H1 (cell line): ENCODE results near the gene ARMH4. TPM values are rescaled to one million over a fixed set of nuclear protein-coding genes. Genes with fewer than 3 reads are reported as not detected.

Experiments used
- CTCF ChIA-PET: fragments of 300-600 bp; sonication (Branson Sonifier 250); formaldehyde crosslinking; loops from one replicate; lab custom pipeline; 2021; ENCODE audit not compliant: partially characterized antibody; lab: Charles Lee
- POLR2A ChIA-PET: fragments of 300-600 bp; sonication (Branson Sonifier 250); formaldehyde crosslinking; loops from one replicate; lab custom pipeline; 2021; ENCODE audit warnings: inconsistent platforms; ENCODE audit not compliant: partially characterized antibody; lab: Charles Lee
- DNase-seq, 2 experiments: peaks; one replicate each; pipeline versions ENCODE4 v3.0.0 to v3.0.0-alpha.2; 2010 to 2022; ENCODE audit warnings: low spot score in 2 of 2, low read depth in 1 of 2, mixed read lengths in 1 of 2
- FAIRE-seq: peaks from 2 replicates; lab custom pipeline; 2011; peaks lifted over from hg19 to GRCh38; lab: Jason Lieb, UNC
- H2AFZ ChIP-seq: 2 replicates; pipeline ENCODE4 v1.8.1; 2012; ENCODE audit warnings: low read length, inconsistent platforms
- H2AK5ac ChIP-seq: 2 replicates; pipeline ENCODE4 v1.6.1; 2013; ENCODE audit warnings: low read depth, low read length
- H2BK120ac ChIP-seq: replicated peaks from 2 replicates; pipeline ENCODE3; 2013; ENCODE audit warnings: low read depth, low read length, inconsistent platforms
- H2BK12ac ChIP-seq: 2 replicates; pipeline ENCODE4 v1.6.1; 2013; ENCODE audit warnings: low read depth, low read length
- H2BK15ac ChIP-seq: 2 replicates; pipeline ENCODE4 v1.6.1; 2013; ENCODE audit warnings: low read length
- H2BK20ac ChIP-seq: 2 replicates; pipeline ENCODE4 v1.6.1; 2013; ENCODE audit warnings: low read length
- H2BK5ac ChIP-seq: 2 replicates; pipeline ENCODE4 v1.6.1; 2013; ENCODE audit warnings: low read depth, low read length
- H3K14ac ChIP-seq: 2 replicates; pipeline ENCODE4 v1.6.1; 2013; ENCODE audit warnings: inconsistent platforms; ENCODE audit not compliant: insufficient read length
- H3K18ac ChIP-seq: 2 replicates; pipeline ENCODE4 v1.6.1; 2013; ENCODE audit warnings: low read length; ENCODE audit errors: extremely low read depth
- H3K23ac ChIP-seq: 2 replicates; pipeline ENCODE4 v1.6.1; 2013; ENCODE audit warnings: inconsistent platforms; ENCODE audit not compliant: insufficient read length
- H3K23me2 ChIP-seq: 2 replicates; pipeline ENCODE4 v1.6.1; 2013; ENCODE audit warnings: low read depth, low read length
- H3K27ac ChIP-seq: 2 replicates; pipeline ENCODE4 v1.6.1; 2011; ENCODE audit warnings: low read depth, low read length, inconsistent platforms
- H3K27me3 ChIP-seq, 4 experiments: replicated peaks in 1 of 4; 1 replicate in 1 of 4; 2 replicates in 3 of 4; pipeline versions ENCODE4 v1.6.1 to v1.8.1; 2011 to 2013; ENCODE audit warnings: low read length in 3 of 4, mild to moderate bottlenecking in 3 of 4, inconsistent platforms in 2 of 4, mixed read lengths in 2 of 4, moderate library complexity in 1 of 4; ENCODE audit not compliant: control insufficient read depth in 3 of 4, insufficient read depth in 3 of 4; ENCODE audit errors: extremely low read depth in 1 of 4
- H3K36me3 ChIP-seq, 4 experiments: 2 replicates each; pipeline versions ENCODE4 v1.6.1 to v1.8.1; 2011 to 2013; ENCODE audit warnings: mild to moderate bottlenecking in 4 of 4, low read length in 3 of 4, moderate library complexity in 2 of 4, control low read depth in 1 of 4, inconsistent platforms in 1 of 4; ENCODE audit not compliant: insufficient read depth in 4 of 4, control insufficient read depth in 2 of 4
- H3K4ac ChIP-seq: replicated peaks from 2 replicates; pipeline ENCODE3; 2013; ENCODE audit warnings: low read length, low read depth, mixed read lengths, inconsistent platforms; ENCODE audit not compliant: insufficient read length
- H3K4me1 ChIP-seq, 4 experiments: replicated peaks in 1 of 4; 1 replicate in 1 of 4; 2 replicates in 3 of 4; pipeline versions ENCODE4 v1.6.1 to v1.8.1; 2011 to 2013; ENCODE audit warnings: low read length in 3 of 4, inconsistent platforms in 2 of 4, mixed read lengths in 1 of 4; ENCODE audit not compliant: insufficient read depth in 4 of 4, control insufficient read depth in 3 of 4
- H3K4me2 ChIP-seq, 2 experiments: 2 replicates each; pipeline versions ENCODE4 v1.6.1 to v1.8.1; 2011 to 2013; ENCODE audit warnings: low read depth in 2 of 2, low read length in 2 of 2, control low read depth in 1 of 2, inconsistent platforms in 1 of 2, mild to moderate bottlenecking in 1 of 2; ENCODE audit not compliant: insufficient read depth in 1 of 2
- H3K4me3 ChIP-seq, 4 experiments: fragments of 200-600, 300-600 bp in 1 of 4; sonication (generic), shearing (Covaris generic), sonication (Bioruptor Twin) in 1 of 4; 2 replicates each; pipeline versions ENCODE4 v1.5.1 to v1.8.1; 2011 to 2016; ENCODE audit warnings: low read length in 4 of 4, low read depth in 3 of 4, control low read depth in 2 of 4, inconsistent platforms in 2 of 4, mild to moderate bottlenecking in 2 of 4, mixed read lengths in 1 of 4, moderate library complexity in 1 of 4; ENCODE audit not compliant: insufficient read depth in 2 of 4; ENCODE audit errors: extremely low read depth in 1 of 4
- H3K56ac ChIP-seq: replicated peaks from 2 replicates; pipeline ENCODE3; 2013; ENCODE audit warnings: low read depth, mild to moderate bottlenecking, mixed read lengths, low read length, inconsistent platforms; ENCODE audit not compliant: insufficient read length
- H3K79me1 ChIP-seq: 2 replicates; pipeline ENCODE4 v1.6.1; 2013; ENCODE audit warnings: low read depth, low read length, control low read depth
- H3K79me2 ChIP-seq, 2 experiments: 2 replicates each; pipeline versions ENCODE4 v1.6.1 to v1.8.1; 2012 to 2013; ENCODE audit warnings: low read length in 2 of 2, mild to moderate bottlenecking in 2 of 2, inconsistent platforms in 1 of 2; ENCODE audit not compliant: insufficient read depth in 2 of 2, control insufficient read depth in 1 of 2
- H3K9ac ChIP-seq, 4 experiments: replicated peaks in 1 of 4; 1 replicate in 1 of 4; 2 replicates in 3 of 4; pipeline versions ENCODE4 v1.6.1 to v1.8.1; 2011 to 2013; ENCODE audit warnings: low read depth in 3 of 4, low read length in 3 of 4, control low read depth in 2 of 4, mild to moderate bottlenecking in 2 of 4, moderate library complexity in 2 of 4, inconsistent platforms in 1 of 4; ENCODE audit errors: extremely low read depth in 1 of 4
- H3K9me3 ChIP-seq, 2 experiments: 2 replicates each; pipeline versions ENCODE4 v1.6.1 to v1.8.1; 2012 to 2013; ENCODE audit warnings: mild to moderate bottlenecking in 2 of 2, moderate library complexity in 2 of 2, control low read depth in 1 of 2, inconsistent platforms in 1 of 2, low read depth in 1 of 2, low read length in 1 of 2, mixed read lengths in 1 of 2; ENCODE audit not compliant: insufficient read depth in 2 of 2
- H4K20me1 ChIP-seq, 2 experiments: replicated peaks in 1 of 2; 2 replicates each; pipeline versions ENCODE3 to v1.8.1; 2011 to 2013; ENCODE audit warnings: inconsistent platforms in 2 of 2, low read length in 2 of 2, mild to moderate bottlenecking in 1 of 2; ENCODE audit not compliant: insufficient read depth in 2 of 2, control insufficient read depth in 1 of 2
- H4K5ac ChIP-seq: 2 replicates; pipeline ENCODE4 v1.6.1; 2013; ENCODE audit warnings: low read length, low read depth, mixed read lengths, inconsistent platforms; ENCODE audit not compliant: insufficient read length
- H4K8ac ChIP-seq: 2 replicates; pipeline ENCODE4 v1.8.0; 2013; ENCODE audit warnings: mild to moderate bottlenecking, moderate library complexity, low read length, inconsistent platforms; ENCODE audit not compliant: insufficient read depth; ENCODE audit errors: extremely low read depth
- H4K91ac ChIP-seq: replicated peaks from 2 replicates; pipeline ENCODE3; 2013; ENCODE audit warnings: low read length, mixed read lengths, inconsistent platforms; ENCODE audit not compliant: insufficient read length
- CTBP2 ChIP-seq: IDR thresholded peaks from 2 replicates; pipeline ENCODE4 v1.7.0; 2011; ENCODE audit warnings: borderline replicate concordance, mild to moderate bottlenecking, moderate library complexity, mixed read lengths, low read length; ENCODE audit not compliant: insufficient read depth, insufficient read length
- EGR1 ChIP-seq: IDR thresholded peaks from 2 replicates; pipeline ENCODE4 v1.6.1; 2011; ENCODE audit warnings: low read depth, low read length, borderline replicate concordance
- GTF2F1 ChIP-seq: IDR thresholded peaks from 2 replicates; pipeline ENCODE4 v1.6.1; 2012; ENCODE audit warnings: low read depth, low read length, improper control_type of control experiment, borderline replicate concordance
- KDM5A ChIP-seq: fragments of 200-600 bp; IDR thresholded peaks from 2 replicates; pipeline ENCODE4 v1.7.1; 2012; ENCODE audit warnings: mild to moderate bottlenecking, low read length, inconsistent platforms, mixed read lengths
- MAFK ChIP-seq: IDR thresholded peaks from 2 replicates; pipeline ENCODE4 v1.6.1; 2012; ENCODE audit warnings: low read depth, mild to moderate bottlenecking, improper control_type of control experiment, low read length
- NANOG ChIP-seq: IDR thresholded peaks from 2 replicates; pipeline ENCODE4 v1.6.1; 2011; ENCODE audit warnings: low read length, low read depth, mild to moderate bottlenecking, inconsistent platforms; ENCODE audit not compliant: insufficient read depth, poor library complexity, severe bottlenecking
- PHF8 ChIP-seq: fragments of 200-600 bp; sonication (generic); conservative IDR thresholded peaks from 2 replicates; pipeline ENCODE4 v1.7.1; 2012; ENCODE audit warnings: low read depth, mild to moderate bottlenecking, inconsistent platforms, low read length, moderate library complexity
- POLR2AphosphoS5 ChIP-seq: IDR thresholded peaks from 2 replicates; pipeline ENCODE4 v1.6.1; 2011; ENCODE audit warnings: low read depth, low read length
- RAD21 ChIP-seq, 2 experiments: IDR thresholded peaks in 1 of 2; conservative IDR thresholded peaks in 1 of 2; 2 replicates each; pipeline ENCODE4 v1.6.1; 2011; ENCODE audit warnings: low read depth in 2 of 2, low read length in 2 of 2, improper control_type of control experiment in 1 of 2, inconsistent platforms in 1 of 2, mild to moderate bottlenecking in 1 of 2, moderate library complexity in 1 of 2
- TBP ChIP-seq: IDR thresholded peaks from 2 replicates; pipeline ENCODE4 v1.6.1; 2011; ENCODE audit warnings: low read depth, low read length, improper control_type of control experiment
- TEAD4 ChIP-seq: IDR thresholded peaks from 2 replicates; pipeline ENCODE4 v1.6.1; 2012; ENCODE audit warnings: low read depth, low read length, inconsistent platforms, mixed read lengths
- YY1 ChIP-seq: IDR thresholded peaks from 2 replicates; pipeline ENCODE4 v1.6.1; 2011; ENCODE audit warnings: low read depth, mild to moderate bottlenecking, low read length
- WGBS, 2 experiments: shearing (Covaris generic) in 1 of 2; methylation state at CpG; one replicate each; pipeline versions ENCODE4 v1.1.6 to v1.1.7; 2013 to 2015; ENCODE audit warnings: low lambda C conversion rate in 2 of 2, mixed read lengths in 2 of 2, inconsistent platforms in 1 of 2, low coverage in 1 of 2, missing lambda C conversion rate in 1 of 2; ENCODE audit not compliant: insufficient replicate concordance in 2 of 2, insufficient coverage in 1 of 2, insufficient read length in 1 of 2; ENCODE audit errors: extremely low coverage in 1 of 2, missing lambda C conversion rate in 1 of 2; 5-methylcytosine and 5-hydroxymethylcytosine counted together
- polyA plus RNA-seq, 7 experiments: library from polyadenylated mRNA; depleted of rRNA in 3 of 7; stranded (reverse) in 5 of 7; unstranded in 2 of 7; fragments of >200 nt in 5 of 7; fragments of 200-250 nt in 2 of 7; gene quantifications; 1 replicate in 5 of 7; 2 replicates in 1 of 7; 4 replicates in 1 of 7; pipeline versions ENCODE4 v1.2.1 to v1.2.3, GENCODE V29; 2011 to 2013; ENCODE audit warnings: missing spikeins in 2 of 7, mixed read lengths in 2 of 7
- total RNA-seq: library from RNA; stranded (reverse); fragmentation: NEBNext Ultra II Directional; extraction: Animal tissue kit (Norgen Biotek cat#: 25700); gene quantifications from 2 replicates; pipeline ENCODE4 v1.2.1, GENCODE V29; 2021

The ARMH4 gene
- total and polyA plus RNA-seq, 2 of the 8 experiments (the other 6 are each of a cell fraction or from before 2014, with no cell fraction given): 7.1 to 25.4 TPM

GRCh38 chr14:57962325-57963035, 189.5 kb downstream of the ARMH4 start:
- Histone ChIP-seq H2AFZ (peak overlapping the region; percentile 54; the same call in 1 of the 2 replicates), H3K4me2 (peak overlapping the region in 1 of 2 experiments; percentile 7; a peak in 1 of 4 replicates), H3K23me2 (no peaks in the 10 kb centered on the region), H2BK12ac (no peak overlapping the region), H3K36me3 (no peaks in the 10 kb centered on the region), H4K91ac (no peak overlapping the region), H2BK5ac (no peak overlapping the region), H3K56ac (no peak overlapping the region), H3K9ac (no peak overlapping the region), H3K79me1 (no peaks in the 10 kb centered on the region), H3K14ac (no peak overlapping the region), H3K4ac (no peak overlapping the region), H3K27ac (no peak overlapping the region), H3K18ac (no peak overlapping the region), H3K9me3 (no peaks in the 10 kb centered on the region), H2AK5ac (no peak overlapping the region), H3K4me1 (peaks cover 0 to 6% (median 2%) of the 10 kb centered on the region in 4 experiments; a peak in 3 of 7 replicates), H4K5ac (no peak overlapping the region), H3K79me2 (no peaks in the 10 kb centered on the region), H3K4me3 (no peak overlapping the region), H2BK20ac (no peak overlapping the region), H4K20me1 (no peaks in the 10 kb centered on the region), H3K27me3 (no peaks in the 10 kb centered on the region), H3K23ac (no peak overlapping the region), H2BK120ac (no peak overlapping the region), H2BK15ac (no peak overlapping the region), H4K8ac (no peak overlapping the region)
- DNase-seq (peak; percentile 66 to 72), FAIRE-seq (peak; percentile 92)
- CTCF ChIA-PET: interaction anchor here (0.6 to 3.2 kb wide), 36 partner anchors 9 to 595 kb away, joined by 3 to 17 read pairs (median 4); partner anchors contain the start of gene SLC35F4
- WGBS, 2 experiments: 59% methylated on average over 12 of the region's 12 CpGs; no CpG with 5 or more reads in 1 of the 2 experiments
- POLR2A ChIA-PET: no interaction called here
- TF ChIP-seq YY1: peak; percentile 51; the same call in 1 of the 2 replicates
- TF ChIP-seq PHF8: no peak
- TF ChIP-seq EGR1: no peak
- TF ChIP-seq GTF2F1: 0 out of 2 replicates have a peak, but pooled peaks have one; percentile 15
- TF ChIP-seq TEAD4: 0 out of 2 replicates have a peak, but pooled peaks have one; percentile 45
- peak; percentile 90 to 91 for TF ChIP-seq RAD21 (IDR thresholded peaks at IDR 0.05 in 1 of 2, conservative IDR thresholded peaks at IDR 0.05 in 1 of 2; ENCODE audit: low read depth in 2 of 2, low read length in 2 of 2)
- no peak for TF ChIP-seq KDM5A
- no peak for TF ChIP-seq MAFK
- TF ChIP-seq NANOG: no peak
- TF ChIP-seq CTBP2: no peak
- peak; percentile 76 for TF ChIP-seq TBP
- TF ChIP-seq POLR2AphosphoS5: no peak
